GM19328 (cell line): ENCODE measurements around the gene NOD1.

ENCODE experiments used
- ATAC-seq: cut with Tn5 transposase; IDR thresholded peaks from one replicate; pipeline ENCODE4 v1.9.1; 2021; ENCODE audit warnings: mild to moderate bottlenecking, moderate library complexity; ENCODE audit not compliant: unreplicated experiment

Gene NOD1

GRCh38 chr7:30450983-30451497 is 27.5 kb downstream of the NOD1 start:
- ATAC-seq: no peak

DNA sequence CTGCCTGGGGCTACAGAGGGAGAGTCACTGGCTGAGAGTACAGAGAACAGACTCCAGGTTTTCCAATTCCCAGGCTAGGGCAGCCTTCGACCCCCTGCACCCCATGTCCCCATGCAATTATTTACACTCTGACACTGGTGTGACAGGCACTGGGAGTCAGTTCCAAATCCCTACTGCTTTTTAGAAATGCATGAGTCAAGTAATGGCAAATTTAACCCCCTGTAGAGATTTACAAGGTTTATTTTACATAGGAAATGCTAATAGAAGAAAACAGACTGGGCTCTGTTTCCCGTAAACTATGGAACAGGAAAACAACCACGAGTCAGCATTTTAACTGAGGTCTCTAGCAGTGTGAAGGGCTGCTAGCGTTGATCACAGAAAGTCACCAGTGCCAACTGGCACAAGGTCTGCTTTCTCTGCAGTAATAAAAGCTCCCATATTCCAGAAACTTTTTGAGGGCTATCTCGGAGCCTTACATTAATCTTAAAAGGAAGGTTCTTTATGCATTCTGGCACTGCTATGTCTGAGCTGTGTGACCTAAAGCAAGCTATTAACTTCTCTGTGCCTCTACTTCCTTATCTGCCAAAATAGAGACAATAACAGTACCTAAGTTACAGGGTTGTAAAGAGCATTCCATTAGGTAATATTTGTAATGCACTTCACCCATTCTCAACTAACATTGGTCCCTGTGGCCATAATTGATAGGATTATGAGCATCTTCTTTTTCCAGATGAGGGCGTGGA is 28.2 kb downstream of the NOD1 start:
- ATAC-seq: no peak

DNA sequence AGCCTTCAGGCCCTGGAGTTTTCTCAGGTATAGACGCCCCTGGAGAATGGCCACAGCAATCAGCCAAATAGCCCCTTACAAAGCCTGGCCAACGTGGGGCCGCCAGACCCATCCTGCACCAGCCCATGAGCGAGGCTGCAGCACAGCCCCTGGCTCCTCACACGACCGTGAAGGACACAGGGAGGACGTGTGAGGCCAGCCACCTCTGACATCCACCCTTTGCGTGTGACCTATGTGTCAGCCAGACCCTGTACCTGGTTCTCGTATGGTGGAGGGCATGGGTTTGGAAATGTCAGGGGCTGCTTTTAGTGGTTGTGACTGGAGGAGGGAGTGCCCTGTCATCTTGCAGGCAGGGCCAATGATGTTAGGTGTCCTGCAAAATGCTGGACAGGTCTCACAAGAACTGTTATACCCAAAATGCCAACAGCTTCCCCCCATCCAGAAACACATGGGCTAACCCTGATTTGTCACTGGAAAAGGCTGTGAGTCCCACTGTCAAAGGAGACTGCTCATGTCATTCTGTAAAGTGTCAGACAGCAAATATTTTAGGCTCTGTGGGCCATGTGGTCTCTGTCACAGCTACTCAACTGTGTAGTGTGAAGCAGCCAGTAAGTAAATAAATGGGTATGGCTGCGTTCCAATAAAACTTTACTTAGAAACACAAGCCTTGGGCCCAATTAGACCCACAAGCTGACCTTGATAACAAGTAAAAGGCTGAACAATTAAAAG is 30.0 kb downstream of the NOD1 start:
- no peak for ATAC-seq

GRCh38 chr7:30447466-30447865 is 31.1 kb downstream of the NOD1 start:
- no peak for ATAC-seq

GRCh38 chr7:30446266-30446665 is 32.3 kb downstream of the NOD1 start:
- no peak for ATAC-seq

- peak; percentile 97 for ATAC-seq
Measured at GRCh38 chr7:30445770-30446169, 32.8 kb downstream of the NOD1 start.

GRCh38 chr7:30437823-30438574 is 40.6 kb downstream of the NOD1 start:
- ATAC-seq: no peak

GRCh38 chr7:30436518-30436917 is 42.1 kb downstream of the NOD1 start:
- ATAC-seq: no peak

GRCh38 chr7:30436046-30436445 is 42.5 kb downstream of the NOD1 start:
- no peak for ATAC-seq

DNA sequence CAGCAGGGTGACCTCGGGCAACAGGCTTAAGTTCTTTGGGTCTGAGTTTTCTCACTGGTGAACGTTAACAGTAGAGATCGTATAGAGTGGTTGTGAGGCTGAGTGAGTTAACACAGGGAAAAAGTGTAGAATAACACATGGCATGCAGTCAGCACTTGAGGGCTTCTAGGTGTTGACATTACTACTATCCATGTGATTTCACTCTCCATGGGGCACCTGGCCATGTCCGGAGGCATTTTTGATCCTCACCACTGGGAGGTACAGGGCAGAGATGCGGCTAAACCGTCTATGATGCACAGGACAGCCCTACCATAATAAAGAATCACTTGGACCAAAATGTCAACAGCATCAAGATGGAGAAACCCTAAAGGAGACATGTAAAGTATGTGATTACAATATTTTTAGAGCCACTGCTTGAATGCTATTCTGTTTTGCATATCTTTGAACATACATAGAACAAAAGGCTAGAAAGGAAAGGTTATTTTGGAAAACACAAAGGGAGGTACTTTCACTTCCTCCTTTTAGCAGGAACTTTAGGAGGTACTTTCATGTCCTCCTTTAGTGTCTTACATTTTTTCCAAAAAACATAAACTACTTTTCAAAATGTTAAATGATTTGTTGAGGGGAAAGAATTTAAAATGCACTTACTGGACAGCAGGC is 44.3 kb downstream of the NOD1 start:
- peak; percentile 55 for ATAC-seq

- no peak for ATAC-seq
Measured at GRCh38 chr7:30433506-30433905, 45.1 kb downstream of the NOD1 start.

- no peak for ATAC-seq
Measured at GRCh38 chr7:30433082-30433481, 45.5 kb downstream of the NOD1 start.

- ATAC-seq: no peak
Measured at GRCh38 chr7:30430777-30431176, 47.8 kb downstream of the NOD1 start.

- ATAC-seq: no peak
Measured at GRCh38 chr7:30430276-30430675, 48.3 kb downstream of the NOD1 start.

DNA sequence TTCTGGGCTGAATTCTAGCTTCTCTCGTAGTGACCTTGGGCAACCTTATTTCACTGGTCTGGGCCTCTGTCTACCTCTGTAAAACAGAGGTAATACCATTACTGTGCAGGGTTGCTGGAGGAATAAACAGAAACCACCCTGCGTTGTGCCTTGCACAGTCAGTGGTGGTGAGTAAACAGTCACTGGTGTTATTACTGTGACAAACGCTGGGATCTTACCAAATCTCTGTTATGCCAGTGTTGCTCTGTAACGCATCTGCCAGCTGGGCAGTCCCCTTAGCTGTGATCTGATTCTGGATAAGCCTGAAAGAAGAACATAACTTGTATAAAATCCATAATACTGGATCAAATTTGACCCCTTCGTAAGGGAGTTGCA is 49.4 kb downstream of the NOD1 start:
- ATAC-seq: no peak

GRCh38 chr7:30428246-30429155 is 50.1 kb downstream of the NOD1 start:
- ATAC-seq: no peak

DNA sequence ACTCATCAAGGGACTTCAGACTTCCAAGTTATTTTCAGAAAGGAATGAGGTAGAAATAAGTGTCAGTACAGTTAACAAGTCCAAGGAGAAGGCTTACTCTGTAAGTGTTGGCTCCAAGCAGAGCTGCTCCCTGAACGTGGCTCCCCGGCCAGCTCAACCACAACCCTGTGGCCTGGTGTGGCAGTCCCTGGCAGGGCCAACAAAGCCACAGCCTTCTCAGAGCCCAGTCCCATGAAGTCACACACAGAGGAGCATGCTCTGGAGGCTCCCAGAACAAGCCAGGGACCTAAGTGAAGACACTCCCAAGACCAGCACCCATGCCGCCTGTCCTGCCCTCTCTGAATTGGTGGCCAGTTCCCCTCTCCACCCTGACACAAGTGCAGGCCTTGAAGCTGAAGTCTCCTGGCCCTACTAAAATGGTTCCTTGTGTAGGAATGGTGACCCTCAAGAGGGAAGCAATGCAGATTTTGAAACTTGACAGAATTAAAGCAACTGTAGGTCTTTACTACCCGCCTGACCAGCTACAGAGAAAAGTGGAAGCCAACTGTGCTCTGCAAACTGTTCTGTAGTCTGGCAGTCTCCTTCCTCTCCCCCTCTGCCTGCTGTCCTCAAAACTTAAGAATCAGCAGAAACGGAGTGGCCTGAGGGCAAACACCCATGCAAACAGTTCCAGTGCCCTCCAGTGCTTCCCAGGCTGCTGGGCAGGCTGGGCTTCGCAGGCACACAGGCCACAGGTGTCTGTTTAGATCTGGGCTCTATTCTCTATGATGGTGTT is 51.1 kb downstream of the NOD1 start:
- no peak for ATAC-seq

DNA sequence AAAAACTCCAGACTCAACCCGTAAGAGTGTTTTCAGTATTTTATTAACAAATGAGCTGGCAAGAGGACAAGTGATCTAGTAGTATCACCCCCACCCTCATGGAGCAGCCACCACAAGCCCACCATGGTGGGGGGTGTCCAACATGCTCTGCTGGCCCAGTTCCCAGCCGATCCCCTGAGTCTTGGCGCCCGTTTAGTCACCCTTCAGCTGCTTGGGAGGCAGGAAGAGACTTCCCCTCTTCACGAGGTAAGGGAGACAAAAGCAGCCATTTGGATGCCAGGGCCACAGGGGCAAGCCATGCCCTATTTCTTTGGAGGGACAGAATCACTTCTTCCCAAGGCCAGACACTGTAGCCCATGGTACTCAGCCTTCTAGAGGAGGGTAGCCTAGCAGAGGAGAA is 54.1 kb downstream of the NOD1 start:
- ATAC-seq: no peak

DNA sequence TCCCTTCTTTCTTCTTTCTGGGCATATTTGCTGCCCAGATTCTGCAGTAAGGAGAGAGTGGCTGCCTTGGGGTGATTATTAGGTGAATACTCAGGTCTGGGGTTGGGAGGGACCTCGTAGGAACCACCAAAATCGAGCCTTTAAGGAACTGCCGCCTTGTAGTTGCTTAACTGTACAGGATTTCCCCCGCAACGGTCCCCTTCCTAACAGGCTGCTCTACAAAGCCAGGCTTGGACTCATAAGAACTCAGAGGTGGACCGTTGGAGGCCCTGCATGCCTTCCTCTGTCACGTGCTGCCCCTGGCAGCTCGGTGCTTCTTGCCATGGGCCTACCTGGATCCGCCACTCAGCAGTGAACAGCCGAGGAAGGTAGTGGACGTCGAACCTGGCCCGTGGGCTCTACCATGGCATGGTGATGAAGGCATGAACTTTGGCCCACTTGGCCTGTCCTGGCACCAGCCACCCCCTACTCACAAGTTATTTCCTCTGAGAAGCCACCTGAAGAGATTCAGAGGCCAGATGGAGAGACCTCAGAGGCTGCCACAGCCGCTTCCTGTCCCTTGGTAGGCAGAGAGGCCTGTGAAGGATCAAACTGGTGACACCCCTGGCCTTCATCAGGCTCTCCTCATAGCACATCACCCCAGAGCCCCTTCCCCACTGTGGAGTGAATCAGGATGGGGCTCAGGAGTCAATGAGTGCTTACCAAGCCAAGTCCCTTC is 54.6 kb downstream of the NOD1 start:
- no peak for ATAC-seq
